ENCODE results near the gene GLT8D1. TPM values are rescaled to one million over a fixed set of nuclear protein-coding genes. Genes with fewer than 3 reads are reported as not detected.
"Not testable (repeated sequence)": the region's sequence is repeated elsewhere in the genome, so short reads cannot be mapped to it uniquely, and the experiment has no call there.

GLT8D1 gene
- total RNA-seq, 1 donor from 2014 or later, result 70.2 TPM

- DNase-seq (ENCODE audit: low read depth, low spot score), result no peak
Measured at GRCh38 chr3:52681596-52681995, 24.0 kb downstream of the GLT8D1 start.

- DNase-seq (ENCODE audit: low read depth, low spot score), result no peak
Measured at GRCh38 chr3:52679811-52680210, 25.8 kb downstream of the GLT8D1 start.

- no peak for DNase-seq (ENCODE audit: low read depth, low spot score)
Measured at GRCh38 chr3:52679199-52679538, 26.4 kb downstream of the GLT8D1 start.

- no peak for DNase-seq (ENCODE audit: low read depth, low spot score)
Measured at GRCh38 chr3:52678265-52679198, 27.1 kb downstream of the GLT8D1 start.

GRCh38 chr3:52676201-52676600, 29.4 kb downstream of the GLT8D1 start:
- not testable (repeated sequence) for DNase-seq (ENCODE audit: low read depth, low spot score)

- no peak for DNase-seq (ENCODE audit: low read depth, low spot score)
Measured at GRCh38 chr3:52671676-52672075, 33.9 kb downstream of the GLT8D1 start.

- peak; percentile 93 for DNase-seq (ENCODE audit: low read depth, low spot score)
Measured at GRCh38 chr3:52670621-52671521, 34.7 kb downstream of the GLT8D1 start.

GRCh38 chr3:52663098-52663497, 42.5 kb downstream of the GLT8D1 start:
- DNase-seq (ENCODE audit: low read depth, low spot score), result no peak

GRCh38 chr3:52660046-52660445, 45.5 kb downstream of the GLT8D1 start:
- DNase-seq (ENCODE audit: low read depth, low spot score), result no peak

- no peak for DNase-seq (ENCODE audit: low read depth, low spot score)
Measured at GRCh38 chr3:52655895-52656294, 49.7 kb downstream of the GLT8D1 start.

- no peak for DNase-seq (ENCODE audit: low read depth, low spot score)
Measured at GRCh38 chr3:52651592-52651991, 54.0 kb downstream of the GLT8D1 start.

GRCh38 chr3:52650439-52650838, 55.2 kb downstream of the GLT8D1 start:
- DNase-seq (ENCODE audit: low read depth, low spot score), result no peak

- no peak for DNase-seq (ENCODE audit: low read depth, low spot score)
Measured at GRCh38 chr3:52649461-52650210, 56.0 kb downstream of the GLT8D1 start.

GRCh38 chr3:52645549-52645948, 60.0 kb downstream of the GLT8D1 start:
- no peak for DNase-seq (ENCODE audit: low read depth, low spot score)

Other genes with a start within 250 kb of the GLT8D1 start
- 189 and 237 TPM in 2 replicates for gene STAB1, start 210.5 kb downstream of the GLT8D1 start, total RNA-seq
- gene NT5DC2, start 171.9 kb downstream of the GLT8D1 start, total RNA-seq, result 50.1 and 53.8 TPM in 2 replicates
- 5.1 and 7.5 TPM in 2 replicates for gene UQCC5, start 169.2 kb downstream of the GLT8D1 start, total RNA-seq
- 63.0 and 92.9 TPM in 2 replicates for gene PBRM1, start 19.9 kb downstream of the GLT8D1 start, total RNA-seq
- gene GNL3, start 19.8 kb downstream of the GLT8D1 start, total RNA-seq, result 124 and 133 TPM in 2 replicates
- 53.0 and 65.0 TPM in 2 replicates for gene SPCS1, start 315 bp upstream of the GLT8D1 start, total RNA-seq
- 16.4 and 25.5 TPM in 2 replicates for gene NEK4, start 65.1 kb upstream of the GLT8D1 start, total RNA-seq
- gene ITIH1, start 71.8 kb upstream of the GLT8D1 start, total RNA-seq, result not detected in 2 replicates
- gene ITIH3, start 89.0 kb upstream of the GLT8D1 start, total RNA-seq, result not detected in 2 replicates
- gene ITIH4, start 124.9 kb upstream of the GLT8D1 start, total RNA-seq, result 0.49 and 0.53 TPM in 2 replicates
- gene MUSTN1, start 129.2 kb upstream of the GLT8D1 start, total RNA-seq, result not detected in 2 replicates
- 12.3 and 20.3 TPM in 2 replicates for gene STIMATE, start 191.8 kb upstream of the GLT8D1 start, total RNA-seq